ENCODE measurements around the gene FGD2. TPM values are rescaled to one million over a fixed set of nuclear protein-coding genes. Genes with fewer than 3 reads are reported as not detected.

The FGD2 gene
- total and polyA plus RNA-seq, 9 of the 15 experiments (the other 6 are each of a cell fraction or from before 2014, with no cell fraction given): 0.09 TPM; not detected in 8

GRCh38 chr6:36986704-36987047 is 18.8 kb upstream of the FGD2 start (continued):
- TF ChIP-seq PREB (CRISPR knock-in tag; IDR thresholded peaks at IDR 0.05) (peak; percentile 69; the same call in 1 of the 2 replicates), SIN3A (IDR thresholded peaks at IDR 0.05; ENCODE audit: borderline replicate concordance in 2 of 2, control insufficient read depth in 1 of 2, low read depth in 2 of 2, low read length in 2 of 2) (0 out of 4 replicates have a peak, but pooled peaks of 1 of the 2 experiments have one; percentile 8), JUND (IDR thresholded peaks at IDR 0.05; ENCODE audit: borderline replicate concordance, low read depth, low read length) (no peak), JUND (tag; IDR thresholded peaks at IDR 0.05; ENCODE audit: borderline replicate concordance, low read depth, low read length) (0 out of 3 replicates have a peak, but pooled peaks have one; percentile 2), NKRF (IDR thresholded peaks at IDR 0.05; ENCODE audit: borderline replicate concordance) (peak; percentile 27; the same call in 1 of the 2 replicates), ZNF586 (CRISPR knock-in tag; conservative IDR thresholded peaks at IDR 0.05) (0 out of 2 replicates have a peak, but pooled peaks have one; percentile 17), NFRKB (IDR thresholded peaks at IDR 0.05; ENCODE audit: low read depth) (0 out of 2 replicates have a peak, but pooled peaks have one; percentile 8), ZNF354B (CRISPR knock-in tag; IDR thresholded peaks at IDR 0.05) (no peak), FOXA1 (IDR thresholded peaks at IDR 0.05; ENCODE audit: borderline replicate concordance) (no peak), USF1 (CRISPR knock-in tag; IDR thresholded peaks at IDR 0.05) (0 out of 2 replicates have a peak, but pooled peaks have one; percentile 6), TARDBP (IDR thresholded peaks at IDR 0.05) (0 out of 2 replicates have a peak, but pooled peaks have one; percentile 18), FIP1L1 (IDR thresholded peaks at IDR 0.05; ENCODE audit: low read depth, low read length, poor library complexity, severe bottlenecking) (no peak), MNT (conservative IDR thresholded peaks at IDR 0.05) (no peak), SOX6 (IDR thresholded peaks at IDR 0.05) (no peak), LCOR (CRISPR knock-in tag; IDR thresholded peaks at IDR 0.05) (0 out of 2 replicates have a peak, but pooled peaks have one; percentile 51)
